ENCODE results near the gene ZBTB20.

DNA sequence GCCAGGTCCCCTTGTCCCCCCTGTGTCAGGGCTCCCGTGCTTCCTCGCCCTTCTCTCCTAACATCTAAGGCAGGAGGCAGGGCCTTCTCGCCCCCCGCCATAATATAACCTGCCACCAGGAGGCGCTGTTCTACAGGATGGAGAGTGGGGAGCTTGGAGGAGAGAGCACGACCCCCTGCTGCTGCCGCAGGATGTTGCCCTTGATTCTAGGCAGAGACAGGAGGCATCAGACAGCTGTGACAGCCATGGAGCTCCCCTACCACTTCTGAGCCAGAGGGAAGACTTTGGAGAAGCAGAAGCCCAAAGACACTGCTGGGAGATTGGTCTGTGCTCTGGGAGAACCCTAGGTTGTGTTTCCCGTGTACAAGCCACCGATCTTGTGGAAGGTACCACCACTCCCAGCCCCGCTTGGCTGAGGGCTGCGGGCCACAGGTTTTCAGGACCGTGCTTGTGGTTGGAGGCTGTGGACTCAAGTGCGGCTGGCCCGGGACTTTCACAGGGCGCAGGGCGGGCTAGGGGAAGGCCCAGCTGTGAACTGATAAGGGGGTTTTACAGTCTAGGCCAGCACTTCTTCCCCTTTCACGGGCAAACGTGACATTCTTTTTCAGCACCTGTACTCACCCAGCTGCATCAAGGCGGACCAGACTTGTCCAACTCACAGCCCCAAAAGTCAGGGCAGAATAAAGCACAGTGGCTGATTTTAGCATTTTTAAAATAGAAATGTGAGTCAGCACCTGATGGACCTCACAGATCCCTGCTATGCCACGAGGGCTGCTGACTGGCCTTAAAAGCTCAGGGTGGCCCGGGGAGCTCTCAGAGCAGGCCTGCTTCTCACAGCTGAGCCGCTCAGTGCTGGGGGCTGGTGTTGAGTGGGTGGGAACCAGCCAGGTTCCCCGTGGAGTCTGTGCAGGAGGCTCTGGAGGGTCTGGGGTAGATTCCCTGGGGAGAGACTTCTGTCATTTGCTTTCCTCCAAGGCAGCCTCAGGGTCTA lies 855.9 kb downstream of the ZBTB20 start:
- TF ChIP-seq, protein P1, sequence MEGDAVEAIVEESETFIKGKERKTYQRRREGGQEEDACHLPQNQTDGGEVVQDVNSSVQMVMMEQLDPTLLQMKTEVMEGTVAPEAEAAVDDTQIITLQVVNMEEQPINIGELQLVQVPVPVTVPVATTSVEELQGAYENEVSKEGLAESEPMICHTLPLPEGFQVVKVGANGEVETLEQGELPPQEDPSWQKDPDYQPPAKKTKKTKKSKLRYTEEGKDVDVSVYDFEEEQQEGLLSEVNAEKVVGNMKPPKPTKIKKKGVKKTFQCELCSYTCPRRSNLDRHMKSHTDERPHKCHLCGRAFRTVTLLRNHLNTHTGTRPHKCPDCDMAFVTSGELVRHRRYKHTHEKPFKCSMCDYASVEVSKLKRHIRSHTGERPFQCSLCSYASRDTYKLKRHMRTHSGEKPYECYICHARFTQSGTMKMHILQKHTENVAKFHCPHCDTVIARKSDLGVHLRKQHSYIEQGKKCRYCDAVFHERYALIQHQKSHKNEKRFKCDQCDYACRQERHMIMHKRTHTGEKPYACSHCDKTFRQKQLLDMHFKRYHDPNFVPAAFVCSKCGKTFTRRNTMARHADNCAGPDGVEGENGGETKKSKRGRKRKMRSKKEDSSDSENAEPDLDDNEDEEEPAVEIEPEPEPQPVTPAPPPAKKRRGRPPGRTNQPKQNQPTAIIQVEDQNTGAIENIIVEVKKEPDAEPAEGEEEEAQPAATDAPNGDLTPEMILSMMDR (IDR thresholded peaks at IDR 0.05), result peak in 1 of 3 donors; percentile 37
- TF ChIP-seq POLR2A (IDR thresholded peaks at IDR 0.05) (no peak), EP300 (IDR thresholded peaks at IDR 0.05) (no peak)
